GM19467 (cell line): ENCODE results near the gene XIRP1.

ENCODE experiments used
- ATAC-seq: cut with Tn5 transposase; IDR thresholded peaks from one replicate; pipeline ENCODE4 v1.9.1; 2021; ENCODE audit warnings: mild to moderate bottlenecking, moderate library complexity; ENCODE audit not compliant: unreplicated experiment

XIRP1 gene

DNA sequence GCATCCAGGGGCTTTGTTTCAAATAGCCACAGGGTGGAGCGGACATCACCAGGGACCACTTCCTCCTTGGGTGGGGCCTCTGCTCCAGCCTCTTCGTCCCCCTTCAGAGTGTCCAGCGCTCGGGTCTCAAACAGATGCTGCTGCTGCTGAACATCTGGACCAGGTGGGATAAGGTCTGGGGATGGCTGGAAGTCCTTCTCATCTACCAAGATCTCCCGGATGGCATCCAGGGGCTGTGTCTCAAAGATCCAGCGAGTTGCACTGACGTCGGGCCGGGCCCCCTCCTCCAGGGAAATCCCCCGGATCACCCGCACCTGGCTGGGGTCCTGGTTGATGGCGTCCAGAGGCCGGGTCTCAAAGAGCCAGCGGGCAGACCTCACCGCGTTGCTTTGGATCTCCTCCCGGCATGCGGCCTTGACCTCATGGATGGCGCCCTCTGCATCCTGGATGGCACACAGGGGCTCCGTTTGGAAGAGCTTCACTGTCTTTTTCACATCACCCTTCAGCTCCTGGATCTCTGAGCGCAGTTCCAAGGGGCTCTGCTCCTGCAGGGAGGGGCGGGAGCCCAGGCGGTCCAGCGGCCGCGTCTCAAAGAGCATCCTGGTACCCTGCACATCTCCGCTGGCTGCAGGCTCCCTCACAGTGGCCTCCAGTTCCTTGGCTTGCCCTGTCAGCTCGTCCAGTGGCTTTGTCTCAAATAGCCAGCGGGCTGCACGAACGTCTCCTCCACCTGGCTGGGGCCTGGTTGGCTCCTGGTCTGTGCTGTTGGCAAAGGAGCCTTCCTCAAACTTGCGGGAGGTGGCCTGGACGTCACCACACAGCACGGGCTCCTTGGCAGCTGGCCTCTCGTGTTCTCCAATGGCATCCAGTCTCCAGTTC lies 3.9 kb downstream of the XIRP1 start:
- no peak for ATAC-seq

DNA sequence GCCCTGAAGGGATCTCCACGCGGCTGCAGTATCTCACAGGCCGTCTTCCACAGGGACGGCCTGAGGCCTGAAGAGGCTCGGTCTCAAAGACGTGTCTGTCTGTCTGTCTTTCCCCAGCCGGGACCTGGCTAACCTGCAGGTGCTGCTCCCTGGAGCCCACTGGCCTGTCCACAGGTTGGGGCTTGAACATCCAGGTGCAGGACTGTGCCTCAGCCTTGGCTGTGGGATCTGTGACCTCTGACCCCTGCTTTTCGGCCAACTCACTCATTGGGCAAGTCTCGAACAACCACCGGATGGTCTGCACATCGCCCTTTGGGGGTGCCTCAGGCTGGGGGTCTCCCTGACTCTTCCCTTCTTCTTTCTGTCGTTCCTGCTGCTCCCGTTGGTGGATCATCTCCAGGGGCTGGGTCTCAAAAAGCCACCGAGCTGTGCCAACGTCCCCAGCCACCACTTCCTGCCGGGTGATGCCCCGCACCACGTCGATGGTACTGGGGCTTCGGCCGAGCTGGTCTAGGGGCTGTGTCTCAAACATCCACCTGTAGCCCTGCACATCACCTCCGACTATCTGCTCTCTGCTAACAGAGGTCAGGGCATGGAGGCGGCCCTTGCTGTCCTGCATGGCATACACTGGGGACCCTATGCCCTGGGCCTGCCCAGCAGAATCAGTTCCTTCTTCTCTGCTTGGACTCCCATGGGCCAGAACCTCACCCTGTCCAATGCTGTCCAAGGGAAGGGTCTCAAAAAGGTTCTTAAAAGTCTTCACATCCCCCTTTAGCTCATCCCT lies 4.8 kb downstream of the XIRP1 start:
- ATAC-seq, result no peak

DNA sequence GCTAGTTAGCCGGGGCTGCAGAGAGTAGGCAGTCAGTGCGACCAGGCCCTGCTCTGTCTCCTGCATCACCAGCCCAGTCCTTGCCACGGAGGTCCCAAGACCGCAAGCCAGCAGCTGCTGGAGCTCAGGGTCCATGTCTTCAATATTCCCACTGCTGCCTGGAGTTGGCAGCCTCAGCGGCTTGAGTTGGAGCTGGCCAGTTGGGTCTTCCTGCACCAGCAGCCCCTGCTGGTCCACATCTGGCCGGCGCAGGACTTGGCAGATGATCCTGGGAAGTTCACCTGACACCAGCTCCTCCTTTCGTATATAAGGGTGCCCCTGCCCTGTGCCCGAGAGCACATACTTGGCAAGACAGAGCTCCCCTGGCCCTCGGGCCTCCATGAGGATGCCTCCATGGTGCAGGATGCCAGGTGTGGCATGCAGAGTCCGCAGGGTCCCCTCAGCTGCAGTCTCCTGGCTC lies 5.7 kb downstream of the XIRP1 start:
- ATAC-seq, result no peak

DNA sequence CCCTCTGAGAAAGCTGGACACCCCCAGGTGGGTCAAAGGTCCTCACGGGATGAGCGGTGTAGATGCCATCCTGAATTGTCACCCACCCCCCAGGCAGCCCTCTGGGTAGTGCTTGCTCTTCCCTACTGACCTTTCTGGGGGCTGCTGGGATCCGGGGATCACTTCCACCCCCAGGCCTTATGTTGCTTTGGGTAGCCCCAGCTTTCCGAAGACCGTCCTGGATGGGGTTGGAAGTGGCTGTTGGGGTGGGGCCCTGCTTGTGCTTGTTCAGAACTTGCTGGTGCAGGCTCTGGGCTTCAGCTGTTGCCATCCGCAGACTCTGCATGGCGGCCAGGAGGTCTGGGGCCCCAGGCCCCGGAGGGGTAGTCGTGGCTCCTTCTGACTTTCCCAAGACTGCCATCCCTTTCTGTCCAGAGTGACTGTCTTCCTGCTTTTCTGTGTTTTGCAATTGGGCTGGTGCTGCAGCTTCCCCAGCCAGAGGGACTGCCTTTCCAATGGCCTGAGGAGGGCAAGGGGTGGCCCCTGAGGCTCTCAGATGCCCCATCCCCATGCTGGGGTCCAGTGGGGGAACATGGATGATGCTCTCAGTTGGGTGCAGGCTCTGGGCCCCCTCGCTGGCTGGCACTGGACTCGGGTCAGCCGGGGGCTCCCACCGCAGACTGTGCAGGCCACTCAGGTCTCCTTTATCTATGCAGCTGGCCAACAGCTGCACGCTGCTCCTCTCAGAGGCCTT lies 6.3 kb downstream of the XIRP1 start:
- ATAC-seq, result no peak

DNA sequence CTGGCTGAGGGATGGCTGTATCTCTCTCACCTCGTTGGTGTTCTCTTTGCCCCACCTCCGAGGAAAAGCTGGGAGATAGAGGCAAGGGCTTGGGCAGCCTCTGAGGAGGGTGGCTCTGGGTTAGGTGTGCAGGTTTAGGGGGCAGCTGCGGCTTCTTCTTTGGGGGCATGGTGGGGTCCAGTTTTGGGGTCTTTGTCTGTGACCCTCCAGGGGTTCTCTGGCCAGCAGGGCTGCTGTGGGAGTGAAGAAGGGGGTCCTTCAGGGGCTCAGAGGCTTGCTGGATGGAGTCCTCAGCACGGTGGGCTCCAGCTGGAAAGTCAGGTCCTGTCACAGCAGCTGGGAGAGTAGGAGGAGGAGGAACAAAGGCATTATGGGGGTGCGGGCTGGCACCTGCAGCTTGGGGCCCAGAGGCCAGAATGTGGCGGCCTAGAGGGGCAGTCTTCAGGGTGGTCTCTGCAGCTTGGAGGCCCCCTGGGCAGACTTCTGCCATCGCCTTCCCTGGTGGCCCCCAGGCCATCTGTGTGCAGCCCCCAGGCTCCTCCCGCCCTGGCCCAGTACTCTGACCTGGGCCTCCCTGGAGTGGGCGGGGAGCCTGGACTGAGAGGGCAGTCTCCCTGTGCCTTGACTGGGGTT lies 7.0 kb downstream of the XIRP1 start:
- no peak for ATAC-seq

DNA sequence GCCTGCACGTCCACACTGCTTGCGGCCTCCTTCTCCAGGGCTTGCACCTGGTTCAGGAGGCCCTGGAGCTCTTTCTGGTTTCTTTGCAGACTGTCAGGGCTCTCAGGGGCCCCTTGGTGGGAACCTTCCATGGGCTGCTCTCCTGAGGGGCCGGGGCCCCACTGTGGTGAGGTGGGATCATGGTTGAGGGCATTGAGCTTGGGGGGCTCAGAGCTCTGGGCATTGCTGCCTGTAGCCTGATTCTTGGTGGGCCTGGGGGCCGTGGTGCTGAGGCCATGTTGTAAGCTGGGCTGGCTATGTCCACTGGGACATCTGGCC lies 7.5 kb downstream of the XIRP1 start:
- ATAC-seq, result no peak

DNA sequence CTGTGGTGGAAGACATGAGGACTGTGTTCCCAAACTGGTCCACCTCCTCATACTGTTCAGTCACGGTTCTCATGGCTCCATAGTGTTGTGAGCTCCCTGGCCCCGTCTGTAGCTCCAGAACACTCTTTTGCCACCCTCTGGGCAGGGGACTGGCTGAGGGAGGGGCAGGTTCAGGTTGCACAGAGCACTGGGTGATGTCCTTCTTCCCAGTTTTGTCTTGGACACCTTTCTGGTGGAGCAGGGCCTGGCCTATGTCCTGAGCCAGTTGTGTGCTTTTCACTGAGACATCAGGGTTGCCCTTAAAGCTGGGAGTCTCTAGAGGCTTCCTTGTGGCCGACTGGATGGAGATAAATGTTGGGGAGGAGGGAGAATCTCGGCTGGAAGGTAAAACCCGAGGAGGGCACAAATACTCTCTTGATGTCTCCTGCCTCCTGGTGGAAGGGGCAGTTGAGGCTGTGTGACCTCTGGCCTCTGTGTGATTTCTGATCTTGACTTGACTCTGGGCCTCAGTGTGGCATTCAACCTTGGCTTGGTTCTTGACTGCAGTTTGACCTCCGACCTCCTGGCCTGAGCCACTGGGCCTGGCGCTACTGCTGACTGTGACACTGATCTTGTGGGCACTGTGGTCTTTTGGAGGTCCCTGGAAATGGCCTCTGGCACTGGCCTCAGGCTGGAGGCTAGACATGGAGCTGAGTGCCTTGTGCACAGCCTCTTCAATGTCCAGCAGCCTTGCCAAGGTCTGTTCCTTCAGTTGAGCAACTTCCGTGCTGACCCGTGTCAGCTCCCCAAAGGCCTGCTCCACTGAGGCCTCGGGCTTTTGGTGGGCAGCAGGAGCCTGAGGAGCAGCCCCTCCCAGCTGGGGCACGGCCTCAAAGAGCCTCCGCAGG lies 8.1 kb downstream of the XIRP1 start:
- no peak for ATAC-seq

DNA sequence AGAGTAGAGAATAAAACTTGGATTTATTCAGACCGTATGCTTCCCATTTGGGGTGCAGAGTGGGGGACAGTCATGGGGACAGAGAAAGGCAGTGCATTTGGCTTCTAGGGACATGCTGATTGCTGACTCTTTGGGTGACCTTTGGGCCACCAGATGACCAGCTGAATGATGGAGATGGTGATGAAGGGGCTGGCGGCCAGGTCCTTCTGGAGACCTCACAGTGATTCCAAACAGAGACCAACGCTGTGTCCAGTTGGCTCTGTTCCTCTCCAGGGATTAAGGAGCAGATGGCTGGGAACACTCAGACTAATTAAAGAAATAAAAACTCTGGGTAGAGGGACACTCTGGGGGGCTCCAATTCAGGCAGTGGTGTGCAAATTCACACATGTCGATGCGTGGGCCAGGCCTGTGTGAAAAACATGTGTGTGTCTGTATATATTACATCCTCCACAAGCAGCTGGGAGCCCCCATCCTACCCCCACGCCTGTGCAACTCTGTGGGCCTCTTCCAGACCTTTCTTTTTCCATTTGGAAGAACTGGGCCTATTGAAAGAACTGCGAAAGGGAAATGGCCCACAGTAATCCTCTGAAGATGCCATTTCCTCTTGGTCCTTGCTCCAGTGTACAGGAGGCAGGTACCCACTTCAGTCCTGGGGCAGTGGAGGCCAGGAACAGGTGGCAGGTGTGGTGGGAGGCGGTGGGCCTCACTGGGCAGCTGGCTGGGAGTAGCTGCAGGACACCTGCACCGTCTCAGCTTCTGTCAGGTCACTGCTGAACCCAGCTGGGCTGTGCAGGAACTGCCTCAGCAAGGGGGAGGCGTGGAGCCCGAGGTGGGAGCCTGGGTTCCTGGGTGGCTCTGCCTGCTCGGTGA lies 8.9 kb downstream of the XIRP1 start:
- ATAC-seq, result no peak

DNA sequence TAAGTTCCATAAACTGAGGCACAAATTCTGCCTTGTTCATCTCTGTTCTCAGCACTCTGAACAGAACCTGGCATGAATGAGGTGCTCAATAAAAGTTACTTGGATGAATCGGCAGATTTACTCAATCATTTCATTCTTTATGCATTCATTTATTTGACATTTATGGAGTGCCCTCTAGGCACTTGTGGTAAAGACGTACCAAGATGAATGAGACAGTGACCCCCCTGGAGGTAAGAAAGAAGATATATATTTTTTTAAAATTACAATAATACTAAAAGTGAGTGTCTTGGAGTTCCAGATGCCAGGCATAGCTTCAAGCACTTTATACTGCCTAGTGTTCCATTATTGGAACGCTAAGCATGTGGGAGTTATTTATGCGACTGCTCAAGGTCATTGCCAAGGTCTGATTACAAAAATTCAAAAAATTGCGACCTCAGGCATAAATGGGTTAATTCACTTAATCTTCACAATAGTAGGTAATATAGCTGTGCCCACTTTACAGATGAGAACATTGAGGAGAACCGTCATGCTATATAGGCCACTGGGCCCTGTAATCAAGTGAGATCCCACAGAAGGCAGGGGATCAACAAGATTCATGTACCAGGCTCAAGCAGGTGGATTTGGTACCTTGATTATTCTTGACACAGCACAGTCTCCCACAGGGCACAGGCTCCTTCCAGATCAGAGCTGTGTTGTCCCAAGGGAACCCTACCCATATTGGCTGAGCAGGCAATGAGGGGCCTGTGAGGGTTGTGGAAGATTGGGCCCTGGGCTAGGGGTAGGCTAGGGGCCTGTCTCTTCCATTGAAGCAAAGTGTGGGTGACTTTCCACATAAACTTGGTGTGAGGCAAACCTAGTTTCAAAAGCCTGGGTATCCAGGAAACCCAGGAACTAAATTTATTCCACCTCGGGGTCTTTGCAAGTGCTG lies 10.7 kb downstream of the XIRP1 start:
- no peak for ATAC-seq

DNA sequence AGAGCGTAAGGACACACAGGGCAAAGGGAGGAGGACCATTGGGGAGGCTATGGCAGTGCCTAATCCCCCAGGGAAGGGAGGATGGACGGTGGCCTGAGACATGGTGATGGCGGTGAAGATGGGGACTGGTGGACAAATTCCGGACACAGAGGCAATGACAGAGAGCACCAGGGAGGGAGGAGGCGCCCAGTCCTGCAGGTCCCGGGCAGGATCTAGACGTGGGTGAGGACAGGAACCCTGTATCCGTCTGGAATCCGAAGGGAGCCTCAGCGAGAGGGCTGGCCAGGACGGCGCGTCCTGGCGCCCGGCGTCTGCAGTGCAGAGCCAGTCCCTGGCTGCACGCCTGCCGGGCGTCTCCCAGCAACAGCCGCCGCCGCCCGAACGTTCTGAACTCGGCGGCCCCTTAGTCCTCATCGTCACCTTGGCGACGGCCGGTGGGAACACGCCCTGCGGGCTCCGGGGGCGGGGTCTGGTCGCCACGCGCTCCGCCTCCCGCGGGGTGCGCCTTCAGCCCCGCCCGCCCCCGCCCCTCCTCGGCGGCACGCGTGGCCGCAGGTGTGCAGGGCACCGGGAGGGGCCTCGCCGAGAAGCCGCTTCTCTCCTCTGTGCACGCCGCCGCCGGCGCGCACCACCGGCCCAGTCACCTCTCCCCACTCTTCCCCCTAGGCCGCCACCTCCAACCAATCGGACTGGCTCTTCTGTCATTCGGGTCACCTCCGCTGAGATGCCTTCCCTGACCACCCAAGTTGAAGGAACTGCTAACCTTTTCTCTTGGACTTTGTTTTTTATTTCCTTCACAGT lies 11.6 kb downstream of the XIRP1 start:
- peak; percentile 77 for ATAC-seq

DNA sequence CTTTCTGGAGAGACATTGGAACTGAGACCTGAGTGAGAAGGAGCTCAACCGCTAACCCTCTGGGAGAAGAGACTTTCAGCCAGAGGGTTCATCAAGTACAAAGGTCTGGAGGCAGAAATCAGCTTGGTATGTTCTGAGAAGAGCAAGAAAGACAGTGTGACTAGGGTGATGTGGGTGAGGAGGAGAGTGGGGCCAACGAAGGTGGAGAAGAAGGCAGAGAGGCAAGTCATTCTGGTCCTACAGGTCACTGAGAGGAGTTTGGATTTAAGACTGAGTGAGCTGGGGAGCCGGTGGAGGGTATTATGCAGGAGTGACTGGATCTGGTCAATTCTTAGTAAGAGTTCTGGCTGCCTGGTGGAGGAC lies 12.2 kb downstream of the XIRP1 start:
- no peak for ATAC-seq

DNA sequence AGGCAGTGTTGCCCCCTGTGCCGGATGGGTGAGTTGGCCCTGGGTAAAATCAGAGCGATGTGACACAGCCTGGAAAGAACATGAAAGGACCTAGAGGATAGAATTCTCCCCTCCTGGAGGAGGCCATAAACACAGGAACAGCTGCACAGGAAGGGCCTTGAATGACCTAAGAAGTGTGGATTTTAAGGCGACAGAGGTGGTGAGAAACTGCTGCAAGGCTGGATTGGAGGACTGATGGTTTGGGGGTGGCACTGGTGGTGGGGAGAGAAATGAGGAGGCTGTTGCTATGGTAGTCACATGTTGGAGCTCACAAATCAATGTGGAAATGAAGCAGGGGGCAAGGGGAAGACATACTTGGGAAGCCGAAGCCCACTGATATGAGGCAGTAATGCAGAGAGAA lies 13.8 kb downstream of the XIRP1 start:
- no peak for ATAC-seq

DNA sequence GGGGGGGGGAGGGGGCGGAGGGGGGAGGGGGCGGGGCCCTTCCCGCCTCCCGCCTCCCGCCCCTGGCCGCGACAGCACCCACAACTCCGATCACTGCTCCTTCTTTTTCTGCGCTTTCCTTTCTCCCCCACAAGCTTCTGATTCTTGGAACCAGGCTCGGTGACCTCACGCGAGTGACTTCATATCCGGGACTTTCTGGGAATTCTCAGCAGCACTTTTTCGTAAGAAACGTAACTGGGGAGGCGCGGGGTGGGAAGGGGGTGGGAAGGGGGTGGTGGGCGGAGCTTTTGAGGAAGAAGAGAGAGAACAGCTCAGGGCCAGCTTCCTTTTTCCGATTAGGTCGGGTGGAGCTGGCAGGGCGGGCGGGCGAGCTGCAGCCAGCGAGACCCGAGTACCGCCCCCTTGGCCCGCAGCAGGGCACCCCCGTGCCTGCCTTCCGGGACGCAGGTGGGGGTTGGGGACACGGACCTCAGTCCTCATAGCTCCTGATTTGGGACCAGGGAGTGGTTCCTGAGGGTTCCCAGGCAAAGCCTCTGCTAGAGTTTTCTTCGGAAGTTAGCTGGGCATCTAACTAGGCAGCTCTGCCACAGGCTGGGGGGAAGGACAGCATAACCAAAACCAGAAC lies 14.6 kb downstream of the XIRP1 start:
- peak; percentile 41 for ATAC-seq

DNA sequence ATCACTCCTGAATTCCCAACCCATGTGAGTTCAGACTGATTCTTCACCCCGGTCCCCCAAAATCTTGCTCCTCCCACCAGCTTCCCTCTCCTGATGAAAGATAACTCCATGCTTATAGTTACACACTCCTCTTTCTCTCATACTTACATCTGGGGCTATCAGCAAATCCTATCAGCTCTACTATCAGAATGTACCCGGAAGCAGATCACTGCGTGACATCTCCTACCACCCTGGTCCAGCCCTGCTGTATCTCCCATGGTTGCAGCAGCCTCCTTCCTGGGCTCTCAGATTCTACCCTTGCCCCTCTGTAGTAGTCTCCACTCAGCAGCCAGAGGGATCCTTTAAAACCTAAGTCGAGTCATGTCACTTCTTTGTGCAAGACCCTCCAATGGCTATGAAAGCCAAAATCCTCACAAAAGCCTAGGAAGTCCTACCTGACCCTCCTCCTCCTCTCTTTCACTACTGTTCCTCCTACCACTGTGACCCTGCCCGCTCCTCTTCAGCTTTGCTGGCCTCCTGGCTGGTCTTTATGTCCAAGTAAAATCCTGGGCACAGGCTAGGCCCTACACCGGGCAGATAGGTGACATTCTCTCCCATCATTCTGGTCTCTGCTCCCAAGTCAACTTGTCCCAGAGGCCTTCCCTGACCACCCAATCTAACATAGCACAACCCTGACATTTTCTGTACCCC lies 16.2 kb downstream of the XIRP1 start:
- no peak for ATAC-seq

DNA sequence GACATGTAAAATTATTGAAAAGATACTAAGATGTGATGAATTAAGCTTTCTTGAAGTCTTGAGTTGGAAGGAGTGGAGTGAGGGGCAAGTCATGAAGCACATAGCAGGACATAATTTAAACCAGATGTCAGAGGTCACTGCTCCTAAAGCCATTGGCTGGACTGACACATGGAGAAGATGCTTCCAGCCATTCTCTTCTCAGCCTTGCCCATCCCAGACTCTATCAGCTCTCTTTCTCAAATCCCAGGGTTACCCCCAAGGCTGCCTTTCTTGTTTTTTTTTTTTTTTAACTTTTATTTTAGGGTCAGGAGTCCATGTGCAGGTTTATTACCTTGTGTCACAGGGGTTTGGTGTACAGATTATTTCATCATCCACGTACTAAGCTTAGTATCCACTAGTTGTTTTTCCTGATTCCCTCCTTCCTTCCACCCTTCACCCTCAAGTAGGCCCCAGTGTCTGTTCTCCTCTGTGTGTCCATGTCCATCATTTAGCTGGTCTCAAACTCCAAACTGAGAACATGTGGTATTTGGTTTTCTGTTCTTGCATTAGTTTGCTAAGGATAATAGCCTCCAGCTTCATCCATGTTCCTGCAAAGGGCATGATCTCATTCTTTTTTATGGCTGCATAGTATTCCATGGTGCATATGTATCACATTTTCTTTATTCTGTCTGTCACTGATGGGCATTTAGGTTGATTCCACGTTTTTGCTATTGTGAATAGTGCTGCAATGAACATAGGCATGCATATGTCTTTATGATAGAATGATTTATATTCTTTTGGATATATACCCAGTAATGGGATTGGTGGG lies 18.9 kb downstream of the XIRP1 start:
- ATAC-seq, result no peak

DNA sequence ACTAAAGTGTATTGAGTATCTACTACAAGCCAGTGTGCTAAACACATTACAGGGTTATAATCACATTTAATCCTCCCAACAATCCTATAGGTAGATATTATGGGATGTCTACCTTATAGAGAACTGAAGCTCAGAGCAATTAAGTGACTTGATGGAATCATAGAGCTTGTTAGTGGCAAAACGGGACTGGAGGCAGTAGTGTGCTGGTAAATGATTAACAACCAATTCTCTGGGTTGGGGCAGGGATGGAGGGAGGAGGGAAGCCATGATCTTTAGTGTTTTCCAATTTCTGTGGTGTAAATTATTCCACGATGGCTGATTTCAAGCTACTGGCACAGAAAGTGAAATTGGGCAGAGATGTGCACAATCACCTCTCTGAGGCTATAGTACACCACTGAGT lies 20.5 kb downstream of the XIRP1 start:
- ATAC-seq, result no peak
